Measurements from ENCODE around the gene RNF167. TPM values are rescaled to one million over a fixed set of nuclear protein-coding genes. Genes with fewer than 3 reads are reported as not detected.

Gene RNF167
- total RNA-seq, 2 donors from 2014 or later: 23.1 to 37.6 TPM

GRCh38 chr17:4951486-4951885 lies 11.4 kb downstream of the RNF167 start:
- Histone ChIP-seq H3K36me3 (replicated peaks in 1 of 2; ENCODE audit: insufficient read depth in 1 of 2, low read depth in 2 of 2) (no peaks in the 10 kb centered on the region), H3K27me3 (no peaks in the 10 kb centered on the region), H3K27ac (no peak overlapping the region), H3K4me3 (no peak overlapping the region), H3K9me3 (no peaks in the 10 kb centered on the region), H3K4me1 (peaks cover 15% of the 10 kb centered on the region)
- DNase-seq (no peak), ATAC-seq (no peak)
- intact Hi-C loops (cut with DNase I): no loop called here
- TF ChIP-seq CTCF (IDR thresholded peaks at IDR 0.05) (no peak), POLR2A (IDR thresholded peaks at IDR 0.05) (no peak)
- 67 to 92% methylated on average over 3 of the region's 3 CpGs for WGBS, 2 donors

DNA sequence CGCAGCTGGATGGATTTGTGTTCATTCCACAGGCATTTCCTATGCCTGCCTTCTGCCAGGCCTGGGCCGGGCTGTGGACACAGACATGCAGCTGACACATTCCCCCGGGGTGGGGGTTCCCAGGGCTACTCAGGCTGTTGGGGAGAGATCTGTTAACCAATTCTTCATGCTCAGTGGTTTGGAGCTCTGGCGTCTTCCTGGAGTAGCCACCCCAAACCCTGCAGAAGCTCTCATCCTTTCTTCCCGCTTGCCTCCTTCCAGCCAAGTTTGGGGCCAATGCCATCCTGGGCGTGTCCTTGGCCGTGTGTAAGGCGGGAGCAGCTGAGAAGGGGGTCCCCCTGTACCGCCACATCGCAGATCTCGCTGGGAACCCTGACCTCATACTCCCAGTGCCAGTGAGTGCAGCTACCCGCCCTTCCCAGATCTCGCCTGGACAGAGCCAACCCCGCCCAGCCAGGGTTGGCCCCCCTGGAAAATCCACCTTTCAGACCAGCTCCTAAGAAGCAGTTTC lies 13.4 kb downstream of the RNF167 start:
- no peaks in the 10 kb centered on the region for H3K36me3 ChIP-seq (replicated peaks in 1 of 2; ENCODE audit: insufficient read depth in 1 of 2, low read depth in 2 of 2)
- ATAC-seq (no peak), DNase-seq (no peak)
- no peaks in the 10 kb centered on the region for H3K9me3 ChIP-seq
- H3K4me1 ChIP-seq: peaks cover 9% of the 10 kb centered on the region
- no peaks in the 10 kb centered on the region for H3K27me3 ChIP-seq
- H3K4me3 ChIP-seq: no peak overlapping the region
- 69 to 77% methylated on average over 14 of the region's 14 CpGs for WGBS, 2 donors
- no peak overlapping the region for H3K27ac ChIP-seq
- intact Hi-C loops (cut with DNase I): no loop called here
- TF ChIP-seq CTCF (IDR thresholded peaks at IDR 0.05) (no peak), POLR2A (IDR thresholded peaks at IDR 0.05) (no peak)

GRCh38 chr17:4955091-4955490 lies 15.0 kb downstream of the RNF167 start:
- H3K27ac ChIP-seq: no peak overlapping the region
- H3K27me3 ChIP-seq: no peaks in the 10 kb centered on the region
- ATAC-seq (no peak), DNase-seq (no peak)
- intact Hi-C loops (cut with DNase I): no loop called here
- H3K4me1 ChIP-seq: peaks cover 8% of the 10 kb centered on the region
- no peak overlapping the region for H3K4me3 ChIP-seq
- 98 to 100% methylated on average over 4 to 8 of the region's 8 CpGs for WGBS, 2 donors
- H3K9me3 ChIP-seq: no peaks in the 10 kb centered on the region
- peaks cover 0 to 5% of the 10 kb centered on the region in 2 donors for H3K36me3 ChIP-seq (replicated peaks in 1 of 2; ENCODE audit: insufficient read depth in 1 of 2, low read depth in 2 of 2)
- no peak for TF ChIP-seq CTCF (IDR thresholded peaks at IDR 0.05)
- no peak for TF ChIP-seq POLR2A (IDR thresholded peaks at IDR 0.05)

DNA sequence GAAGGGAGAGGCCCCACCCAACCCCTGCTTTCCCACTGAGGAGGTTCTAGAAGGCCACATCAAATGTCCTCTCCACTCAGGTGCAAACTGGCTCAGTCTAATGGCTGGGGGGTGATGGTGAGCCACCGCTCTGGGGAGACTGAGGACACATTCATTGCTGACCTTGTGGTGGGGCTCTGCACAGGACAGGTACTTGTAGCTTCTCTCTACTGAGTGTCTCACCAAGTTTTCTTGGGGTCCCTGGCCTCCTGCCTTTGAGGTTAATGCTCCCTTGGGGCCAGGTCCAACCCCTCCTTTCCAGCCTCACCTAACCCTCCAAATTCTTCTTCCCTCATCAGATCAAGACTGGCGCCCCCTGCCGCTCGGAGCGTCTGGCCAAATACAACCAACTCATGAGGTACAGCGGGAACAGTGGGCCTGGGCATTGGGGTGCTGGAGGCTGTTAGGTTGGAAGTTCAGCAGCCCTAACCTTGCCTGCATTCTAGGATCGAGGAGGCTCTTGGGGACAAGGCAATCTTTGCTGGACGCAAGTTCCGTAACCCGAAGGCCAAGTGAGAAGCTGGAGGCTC lies 16.5 kb downstream of the RNF167 start:
- WGBS, 2 donors: 62 to 67% methylated on average over 9 to 10 of the region's 10 CpGs
- Histone ChIP-seq H3K36me3 (replicated peaks in 1 of 2; ENCODE audit: insufficient read depth in 1 of 2, low read depth in 2 of 2) (peaks cover 0 to 8% of the 10 kb centered on the region in 2 donors), H3K4me3 (no peak overlapping the region), H3K9me3 (no peaks in the 10 kb centered on the region), H3K4me1 (no peaks in the 10 kb centered on the region), H3K27me3 (no peaks in the 10 kb centered on the region), H3K27ac (no peak overlapping the region)
- no peak for ATAC-seq
- intact Hi-C loops (cut with DNase I): no loop called here
- DNase-seq: peak; percentile 39 to 75 (median 58)
- TF ChIP-seq POLR2A (IDR thresholded peaks at IDR 0.05): no peak
- peak; percentile 9 to 47 (median 32) for TF ChIP-seq CTCF (IDR thresholded peaks at IDR 0.05)

GRCh38 chr17:4958102-4958501 lies 18.0 kb downstream of the RNF167 start:
- no peak for ATAC-seq
- Histone ChIP-seq H3K4me3 (no peak overlapping the region), H3K9me3 (no peaks in the 10 kb centered on the region), H3K36me3 (replicated peaks in 1 of 2; ENCODE audit: insufficient read depth in 1 of 2, low read depth in 2 of 2) (peaks cover 0 to 8% of the 10 kb centered on the region in 2 donors), H3K27me3 (no peaks in the 10 kb centered on the region), H3K27ac (no peak overlapping the region), H3K4me1 (no peaks in the 10 kb centered on the region)
- intact Hi-C loops (cut with DNase I): no loop called here
- 48% methylated on average over 3 of the region's 3 CpGs for WGBS, 2 donors
- TF ChIP-seq CTCF (IDR thresholded peaks at IDR 0.05): no peak
- DNase-seq: no peak
